HEK293 (cell line): ENCODE measurements around the gene UTP25.

Experiments used
- CTCF ChIA-PET: fragments of 350-600 bp; formaldehyde crosslinking; extraction: SDS; loops from one replicate; lab custom pipeline; 2021; ENCODE audit warnings: antibody characterized with exemption; lab: Yijun Ruan, JAX
- POLR2A ChIA-PET: fragments of 300-600 bp; formaldehyde crosslinking; extraction: SDS; loops from one replicate; lab custom pipeline; 2020; ENCODE audit warnings: antibody characterized with exemption, inconsistent platforms; lab: Yijun Ruan, JAX
- H3K27ac ChIP-seq: fragments of 200-500 bp; sonication (Bioruptor generic); 2 replicates; pipeline ENCODE4 v1.5.1; 2014; ENCODE audit warnings: low read depth, low read length, control low read depth, inconsistent platforms; ENCODE audit errors: extremely low read depth
- H3K36me3 ChIP-seq, 2 experiments: fragments of 200-500 bp in 1 of 2; sonication (Bioruptor generic) in 1 of 2; 1 replicate in 1 of 2; 2 replicates in 1 of 2; pipeline ENCODE4 v1.5.1; 2014 to 2017; ENCODE audit warnings: inconsistent platforms in 2 of 2, low read length in 2 of 2; ENCODE audit not compliant: control insufficient read depth in 2 of 2, insufficient read depth in 1 of 2
- H3K4me1 ChIP-seq: fragments of 200-500 bp; sonication (Bioruptor generic); 2 replicates; pipeline ENCODE4 v1.5.1; 2014; ENCODE audit warnings: mild to moderate bottlenecking, low read length, inconsistent platforms; ENCODE audit not compliant: control insufficient read depth, insufficient read depth
- H3K4me3 ChIP-seq: 2 replicates; pipeline ENCODE4 v1.5.1; 2011; ENCODE audit warnings: low read depth, mild to moderate bottlenecking, control low read depth, low read length, moderate library complexity
- H3K9me3 ChIP-seq: fragments of 200-500 bp; sonication (Bioruptor generic); 2 replicates; pipeline ENCODE4 v1.5.1; 2014; ENCODE audit warnings: low read depth, low read length, inconsistent platforms; ENCODE audit not compliant: control insufficient read depth, insufficient read depth
- ATF2 ChIP-seq: fragments of 450-650 bp; formaldehyde crosslinking; IDR thresholded peaks from 2 replicates; pipeline ENCODE4 v1.5.1; 2016; ENCODE audit warnings: missing biosample characterization, missing genetic modification characterization, low read depth
- CTCF ChIP-seq: fragments of 450-650 bp; formaldehyde crosslinking; IDR thresholded peaks from 2 replicates; pipeline ENCODE4 v1.5.1; 2016; ENCODE audit warnings: missing biosample characterization, missing genetic modification characterization
- GFI1B ChIP-seq: fragments of 450-650 bp; formaldehyde crosslinking; IDR thresholded peaks from 2 replicates; pipeline ENCODE4 v1.5.1; 2016; ENCODE audit warnings: missing biosample characterization, missing genetic modification characterization
- GLI4 ChIP-seq: fragments of 450-650 bp; formaldehyde crosslinking; IDR thresholded peaks from 2 replicates; pipeline ENCODE4 v1.5.1; 2016; ENCODE audit warnings: missing biosample characterization, missing genetic modification characterization
- KLF10 ChIP-seq: fragments of 450-650 bp; IDR thresholded peaks from 2 replicates; pipeline ENCODE4 v1.5.1; 2018; ENCODE audit warnings: missing biosample characterization, mild to moderate bottlenecking, missing genetic modification characterization
- PATZ1 ChIP-seq: fragments of 450-650 bp; formaldehyde crosslinking; IDR thresholded peaks from 2 replicates; pipeline ENCODE4 v1.5.1; 2016; ENCODE audit warnings: missing biosample characterization, missing genetic modification characterization
- PRDM10 ChIP-seq: fragments of 450-650 bp; formaldehyde crosslinking; IDR thresholded peaks from 2 replicates; pipeline ENCODE4 v1.5.1; 2016; ENCODE audit warnings: missing biosample characterization, missing genetic modification characterization
- SCRT2 ChIP-seq: fragments of 450-650 bp; formaldehyde crosslinking; IDR thresholded peaks from 2 replicates; pipeline ENCODE4 v1.5.1; 2016; ENCODE audit warnings: missing biosample characterization, missing genetic modification characterization
- ZBTB20 ChIP-seq: fragments of 450-650 bp; formaldehyde crosslinking; IDR thresholded peaks from 2 replicates; pipeline ENCODE4 v1.5.1; 2016; ENCODE audit warnings: missing biosample characterization, missing genetic modification characterization
- ZNF169 ChIP-seq: fragments of 450-650 bp; formaldehyde crosslinking; IDR thresholded peaks from 2 replicates; pipeline ENCODE4 v1.5.1; 2016; ENCODE audit warnings: missing biosample characterization, missing genetic modification characterization
- ZNF2 ChIP-seq: fragments of 450-650 bp; formaldehyde crosslinking; IDR thresholded peaks from 2 replicates; pipeline ENCODE4 v1.5.1; 2016; ENCODE audit warnings: missing biosample characterization, missing genetic modification characterization
- ZNF221 ChIP-seq: fragments of 450-650 bp; formaldehyde crosslinking; IDR thresholded peaks from 2 replicates; pipeline ENCODE4 v1.5.1; 2017; ENCODE audit warnings: missing biosample characterization, missing genetic modification characterization, borderline replicate concordance
- ZNF366 ChIP-seq: fragments of 450-650 bp; formaldehyde crosslinking; conservative IDR thresholded peaks from 2 replicates; pipeline ENCODE4 v1.5.1; 2016; ENCODE audit warnings: missing biosample characterization, missing genetic modification characterization
- ZNF416 ChIP-seq: fragments of 450-650 bp; formaldehyde crosslinking; IDR thresholded peaks from 2 replicates; pipeline ENCODE4 v1.5.1; 2016; ENCODE audit warnings: missing biosample characterization, missing genetic modification characterization
- ZNF513 ChIP-seq: fragments of 450-650 bp; IDR thresholded peaks from 2 replicates; pipeline ENCODE4 v1.5.1; 2018; ENCODE audit warnings: missing biosample characterization, missing genetic modification characterization
- ZNF558 ChIP-seq: fragments of 450-650 bp; formaldehyde crosslinking; IDR thresholded peaks from 2 replicates; pipeline ENCODE4 v1.5.1; 2016; ENCODE audit warnings: missing biosample characterization, missing genetic modification characterization
- ZNF654 ChIP-seq: fragments of 450-650 bp; formaldehyde crosslinking; IDR thresholded peaks from 2 replicates; pipeline ENCODE4 v1.5.1; 2016; ENCODE audit warnings: low read depth, missing biosample characterization, missing genetic modification characterization
- ZNF664 ChIP-seq: fragments of 450-650 bp; formaldehyde crosslinking; IDR thresholded peaks from 2 replicates; pipeline ENCODE4 v1.5.1; 2016; ENCODE audit warnings: missing biosample characterization, missing genetic modification characterization
- ZNF830 ChIP-seq: fragments of 450-650 bp; IDR thresholded peaks from 2 replicates; pipeline ENCODE4 v1.5.0; 2018; ENCODE audit warnings: missing biosample characterization, missing genetic modification characterization, low read depth, mild to moderate bottlenecking, moderate library complexity

Gene UTP25

GRCh38 chr1:209885403-209886218 is 57.8 kb downstream of the UTP25 start:
- Histone ChIP-seq H3K36me3 (no peaks in the 10 kb centered on the region), H3K4me3 (no peak overlapping the region), H3K27ac (no peak overlapping the region), H3K9me3 (no peaks in the 10 kb centered on the region), H3K4me1 (peaks cover 3% of the 10 kb centered on the region; the same call in 1 of the 2 replicates)
- POLR2A ChIA-PET = no interaction called here
- CTCF ChIA-PET = interaction anchor here (0.6 to 2.6 kb wide), 13 partner anchors 11 to 390 kb away, joined by 3 to 13 read pairs (median 4); no protein-coding TSS in a partner anchor
- TF ChIP-seq ZNF830 = no peak
- no peak for TF ChIP-seq ZNF558 (tag by site-specific recombination)
- TF ChIP-seq ZNF366 (tag by site-specific recombination) = no peak
- no peak for TF ChIP-seq ZBTB20 (tag by site-specific recombination)
- no peak for TF ChIP-seq GFI1B
- no peak for TF ChIP-seq ZNF221 (tag by site-specific recombination)
- TF ChIP-seq ZNF664 (tag by site-specific recombination) = 0 out of 2 replicates have a peak, but pooled peaks have one; percentile 20
- no peak for TF ChIP-seq GLI4 (tag by site-specific recombination)
- no peak for TF ChIP-seq SCRT2 (tag by site-specific recombination)
- TF ChIP-seq ZNF416 (tag by site-specific recombination) = no peak
- TF ChIP-seq ATF2 (tag by site-specific recombination) = peak; percentile 37; the same call in 1 of the 2 replicates
- no peak for TF ChIP-seq ZNF513 (tag by site-specific recombination)
- no peak for TF ChIP-seq ZNF2 (tag by site-specific recombination)

- peaks cover 3% of the 10 kb centered on the region; the same call in 1 of the 2 replicates for H3K4me1 ChIP-seq
- TF ChIP-seq ZNF654 = peak; percentile 60
- no peak for TF ChIP-seq ZNF169 (tag by site-specific recombination)
- no peak for TF ChIP-seq KLF10
- TF ChIP-seq CTCF (tag by site-specific recombination) = peak; percentile 57; the same call in 1 of the 2 replicates
- 0 out of 2 replicates have a peak, but pooled peaks have one; percentile 40 for TF ChIP-seq PRDM10 (tag by site-specific recombination)
- TF ChIP-seq PATZ1 (tag by site-specific recombination) = 0 out of 2 replicates have a peak, but pooled peaks have one; percentile 13
- TF ChIP-seq, all 188 proteins: peak for 4
- Histone ChIP-seq H3K4me3 (no peak overlapping the region), H3K9me3 (no peaks in the 10 kb centered on the region), H3K27ac (no peak overlapping the region), H3K36me3 (no peaks in the 10 kb centered on the region)
- ChIA-PET CTCF (interaction anchor here (0.6 to 2.6 kb wide), 8 partner anchors 10 to 390 kb away, joined by 3 to 13 read pairs (median 4); no protein-coding TSS in a partner anchor), POLR2A (no interaction called here)
These were observed 58.4 kb downstream of the UTP25 start for GRCh38 chr1:209886219-209886536.
